ENCODE measurements around the gene ARHGAP26.

DNA sequence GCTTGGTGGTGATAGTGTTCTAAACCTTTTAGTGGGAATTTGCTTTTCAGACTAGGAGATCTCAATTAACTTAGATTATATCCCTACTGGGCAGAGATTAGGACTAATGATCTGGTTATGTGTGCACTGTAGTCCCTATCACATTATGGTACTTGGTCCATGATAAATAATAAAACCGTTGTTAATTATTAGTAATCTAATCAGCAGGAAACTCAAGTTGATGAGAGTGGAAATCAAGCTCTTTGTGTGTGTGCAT is 262.3 kb downstream of the ARHGAP26 start:
- no peak for TF ChIP-seq YY1 (IDR thresholded peaks at IDR 0.05; ENCODE audit: insufficient read depth, insufficient read length)
- no peak for TF ChIP-seq SUZ12 (IDR thresholded peaks at IDR 0.05; ENCODE audit: extremely low read depth, insufficient read depth, insufficient read length)

Data from NT2/D1 (cell line).